ENCODE results near the gene TAS1R1. TPM values are rescaled to one million over a fixed set of nuclear protein-coding genes. Genes with fewer than 3 reads are reported as not detected.

TAS1R1 gene
- total and polyA plus RNA-seq, 9 of the 15 experiments (the other 6 are each of a cell fraction or from before 2014, with no cell fraction given) = 0.06 TPM; not detected in 8

DNA sequence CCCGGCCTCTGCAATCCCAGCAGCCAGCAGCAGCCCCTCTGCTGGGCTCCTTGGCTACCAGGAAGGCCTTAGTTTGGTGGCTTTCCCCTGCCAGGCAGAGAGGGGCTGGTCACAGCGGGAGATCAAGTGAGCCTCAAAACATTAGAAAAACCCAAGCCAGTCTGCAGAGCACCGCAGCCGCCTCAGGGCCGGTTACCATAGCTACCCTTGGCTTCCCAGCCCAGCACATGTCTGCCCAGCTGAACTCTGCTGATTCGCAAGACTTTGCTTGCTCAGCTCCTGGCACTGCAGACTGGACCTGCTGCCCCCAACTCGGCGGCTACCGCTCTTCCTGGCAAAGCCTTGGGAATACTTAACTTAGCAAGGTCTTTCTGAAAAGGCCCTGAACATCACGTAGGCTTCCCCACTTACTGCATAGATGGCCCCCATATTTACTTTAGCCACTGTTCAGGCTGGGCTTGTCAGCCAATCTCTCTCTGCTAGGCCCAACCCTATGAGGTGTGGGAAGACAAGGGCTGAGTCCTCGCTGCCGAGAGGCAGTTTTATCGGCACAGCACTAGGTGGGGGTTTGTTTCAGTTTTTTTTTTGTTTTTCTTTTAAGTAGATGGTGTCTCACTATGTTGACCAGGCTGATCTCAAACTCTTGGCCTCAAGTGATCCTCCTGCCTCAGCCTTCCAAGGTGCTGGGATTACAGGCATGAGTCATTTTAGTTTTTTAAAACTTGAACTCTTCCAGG is 35.0 kb upstream of the TAS1R1 start (continued):
- TF ChIP-seq, protein P1, sequence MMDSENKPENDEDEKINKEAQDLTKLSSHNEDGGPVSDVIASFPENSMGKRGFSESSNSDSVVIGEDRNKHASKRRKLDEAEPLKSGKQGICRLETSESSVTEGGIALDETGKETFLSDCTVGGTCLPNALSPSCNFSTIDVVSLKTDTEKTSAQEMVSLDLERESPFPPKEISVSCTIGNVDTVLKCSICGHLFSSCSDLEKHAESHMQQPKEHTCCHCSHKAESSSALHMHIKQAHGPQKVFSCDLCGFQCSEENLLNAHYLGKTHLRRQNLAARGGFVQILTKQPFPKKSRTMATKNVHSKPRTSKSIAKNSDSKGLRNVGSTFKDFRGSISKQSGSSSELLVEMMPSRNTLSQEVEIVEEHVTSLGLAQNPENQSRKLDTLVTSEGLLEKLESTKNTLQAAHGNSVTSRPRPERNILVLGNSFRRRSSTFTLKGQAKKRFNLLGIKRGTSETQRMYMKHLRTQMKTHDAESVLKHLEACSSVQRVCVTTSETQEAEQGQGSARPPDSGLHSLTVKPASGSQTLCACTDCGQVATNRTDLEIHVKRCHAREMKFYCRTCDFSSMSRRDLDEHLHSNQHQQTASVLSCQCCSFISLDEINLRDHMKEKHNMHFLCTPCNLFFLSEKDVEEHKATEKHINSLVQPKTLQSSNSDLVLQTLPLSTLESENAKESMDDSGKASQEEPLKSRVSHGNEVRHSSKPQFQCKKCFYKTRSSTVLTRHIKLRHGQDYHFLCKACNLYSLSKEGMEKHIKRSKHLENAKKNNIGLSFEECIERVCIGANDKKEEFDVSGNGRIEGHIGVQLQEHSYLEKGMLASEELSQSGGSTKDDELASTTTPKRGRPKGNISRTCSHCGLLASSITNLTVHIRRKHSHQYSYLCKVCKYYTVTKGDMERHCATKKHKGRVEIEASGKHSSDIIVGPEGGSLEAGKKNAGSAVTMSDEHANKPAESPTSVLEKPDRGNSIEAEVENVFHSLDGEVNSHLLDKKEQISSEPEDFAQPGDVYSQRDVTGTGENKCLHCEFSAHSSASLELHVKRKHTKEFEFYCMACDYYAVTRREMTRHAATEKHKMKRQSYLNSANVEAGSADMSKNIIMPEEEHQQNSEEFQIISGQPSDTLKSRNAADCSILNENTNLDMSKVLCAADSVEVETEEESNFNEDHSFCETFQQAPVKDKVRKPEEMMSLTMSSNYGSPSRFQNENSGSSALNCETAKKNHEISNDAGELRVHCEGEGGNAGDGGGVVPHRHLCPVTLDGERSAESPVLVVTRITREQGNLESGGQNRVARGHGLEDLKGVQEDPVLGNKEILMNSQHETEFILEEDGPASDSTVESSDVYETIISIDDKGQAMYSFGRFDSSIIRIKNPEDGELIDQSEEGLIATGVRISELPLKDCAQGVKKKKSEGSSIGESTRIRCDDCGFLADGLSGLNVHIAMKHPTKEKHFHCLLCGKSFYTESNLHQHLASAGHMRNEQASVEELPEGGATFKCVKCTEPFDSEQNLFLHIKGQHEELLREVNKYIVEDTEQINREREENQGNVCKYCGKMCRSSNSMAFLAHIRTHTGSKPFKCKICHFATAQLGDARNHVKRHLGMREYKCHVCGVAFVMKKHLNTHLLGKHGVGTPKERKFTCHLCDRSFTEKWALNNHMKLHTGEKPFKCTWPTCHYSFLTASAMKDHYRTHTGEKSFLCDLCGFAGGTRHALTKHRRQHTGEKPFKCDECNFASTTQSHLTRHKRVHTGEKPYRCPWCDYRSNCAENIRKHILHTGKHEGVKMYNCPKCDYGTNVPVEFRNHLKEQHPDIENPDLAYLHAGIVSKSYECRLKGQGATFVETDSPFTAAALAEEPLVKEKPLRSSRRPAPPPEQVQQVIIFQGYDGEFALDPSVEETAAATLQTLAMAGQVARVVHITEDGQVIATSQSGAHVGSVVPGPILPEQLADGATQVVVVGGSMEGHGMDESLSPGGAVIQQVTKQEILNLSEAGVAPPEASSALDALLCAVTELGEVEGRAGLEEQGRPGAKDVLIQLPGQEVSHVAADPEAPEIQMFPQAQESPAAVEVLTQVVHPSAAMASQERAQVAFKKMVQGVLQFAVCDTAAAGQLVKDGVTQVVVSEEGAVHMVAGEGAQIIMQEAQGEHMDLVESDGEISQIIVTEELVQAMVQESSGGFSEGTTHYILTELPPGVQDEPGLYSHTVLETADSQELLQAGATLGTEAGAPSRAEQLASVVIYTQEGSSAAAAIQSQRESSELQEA (IDR thresholded peaks at IDR 0.05; ENCODE audit: low read depth) = no peak
- TF ChIP-seq, protein P2, sequence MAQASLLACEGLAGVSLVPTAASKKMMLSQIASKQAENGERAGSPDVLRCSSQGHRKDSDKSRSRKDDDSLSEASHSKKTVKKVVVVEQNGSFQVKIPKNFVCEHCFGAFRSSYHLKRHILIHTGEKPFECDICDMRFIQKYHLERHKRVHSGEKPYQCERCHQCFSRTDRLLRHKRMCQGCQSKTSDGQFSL (CRISPR knock-in tag; IDR thresholded peaks at IDR 0.05) = no peak
- TF ChIP-seq, protein P2 (tag; IDR thresholded peaks at IDR 0.05) = no peak
- TF ChIP-seq BRF1 (IDR thresholded peaks at IDR 0.05; ENCODE audit: borderline replicate concordance, extremely low read depth, insufficient read length) (no peak), NR2C1 (IDR thresholded peaks at IDR 0.05) (no peak), NR2C1 (tag; IDR thresholded peaks at IDR 0.05) (no peak), POLR2AphosphoS5 (IDR thresholded peaks at IDR 0.05; ENCODE audit: control insufficient read depth, insufficient read depth, low read depth, low read length) (peak; percentile 35; the same call in 1 of the 2 replicates), HBP1 (CRISPR knock-in tag; IDR thresholded peaks at IDR 0.05) (no peak), HDAC8 (tag; IDR thresholded peaks at IDR 0.05) (no peak), ZBTB34 (CRISPR knock-in tag; IDR thresholded peaks at IDR 0.05) (no peak), MTA3 (IDR thresholded peaks at IDR 0.05; ENCODE audit: borderline replicate concordance) (no peak), NCOA1 (IDR thresholded peaks at IDR 0.05; ENCODE audit: low read depth) (no peak), ZNF79 (CRISPR knock-in tag; IDR thresholded peaks at IDR 0.05; ENCODE audit: low read depth) (no peak), SIN3A (IDR thresholded peaks at IDR 0.05; ENCODE audit: borderline replicate concordance in 2 of 2, control insufficient read depth in 1 of 2, low read depth in 2 of 2, low read length in 2 of 2) (peak in 1 of 2 experiments; percentile 34; a peak in 1 of 4 replicates), KAT7 (CRISPR knock-in tag; IDR thresholded peaks at IDR 0.05; ENCODE audit: borderline replicate concordance) (no peak)
